Measurements from ENCODE around the gene FGFRL1. TPM values are rescaled to one million over a fixed set of nuclear protein-coding genes. Genes with fewer than 3 reads are reported as not detected.

FGFRL1 gene
- total RNA-seq, 6 experiments from 2014 or later: 27.9 to 60.1 (median 45.7) TPM

GRCh38 chr4:1030031-1030430 lies 18.6 kb downstream of the FGFRL1 start:
- WGBS (ENCODE audit: insufficient coverage, low coverage, low lambda C conversion rate, missing lambda C conversion rate): 50% methylated on average over 1 of the region's 12 CpGs

GRCh38 chr4:1030559-1030958 lies 19.1 kb downstream of the FGFRL1 start:
- DNase-seq: no peak
- peaks cover 0 to 3% (median 0%) of the 10 kb centered on the region in 4 donors for H3K36me3 ChIP-seq
- TF ChIP-seq CTCF (IDR thresholded peaks at IDR 0.05): no peak
- TF ChIP-seq POLR2A (IDR thresholded peaks at IDR 0.05): no peak
- no peak overlapping the region for H3K27ac ChIP-seq
- ATAC-seq: no peak
- no CpG with 5 or more reads among the region's 16 CpGs for WGBS (ENCODE audit: insufficient coverage, low coverage, low lambda C conversion rate, missing lambda C conversion rate)
- no peaks in the 10 kb centered on the region for H3K9me3 ChIP-seq
- intact Hi-C loops (cut with DNase I): no loop called here
- H3K4me3 ChIP-seq: no peak overlapping the region
- no peaks in the 10 kb centered on the region for H3K4me1 ChIP-seq
- no peaks in the 10 kb centered on the region for H3K27me3 ChIP-seq

More at GRCh38 chr4:1030031-1030430, 18.6 kb downstream of the FGFRL1 start:
- no peak overlapping the region for H3K4me3 ChIP-seq
- H3K36me3 ChIP-seq: peaks cover 0 to 5% (median under 1%) of the 10 kb centered on the region in 4 donors
- DNase-seq (no peak), ATAC-seq (no peak)
- no peaks in the 10 kb centered on the region for H3K4me1 ChIP-seq
- H3K9me3 ChIP-seq: no peaks in the 10 kb centered on the region
- intact Hi-C loops (cut with DNase I): no loop called here
- no peak overlapping the region for H3K27ac ChIP-seq
- TF ChIP-seq POLR2A (IDR thresholded peaks at IDR 0.05) (no peak), CTCF (IDR thresholded peaks at IDR 0.05) (no peak)
- H3K27me3 ChIP-seq: no peaks in the 10 kb centered on the region

DNA sequence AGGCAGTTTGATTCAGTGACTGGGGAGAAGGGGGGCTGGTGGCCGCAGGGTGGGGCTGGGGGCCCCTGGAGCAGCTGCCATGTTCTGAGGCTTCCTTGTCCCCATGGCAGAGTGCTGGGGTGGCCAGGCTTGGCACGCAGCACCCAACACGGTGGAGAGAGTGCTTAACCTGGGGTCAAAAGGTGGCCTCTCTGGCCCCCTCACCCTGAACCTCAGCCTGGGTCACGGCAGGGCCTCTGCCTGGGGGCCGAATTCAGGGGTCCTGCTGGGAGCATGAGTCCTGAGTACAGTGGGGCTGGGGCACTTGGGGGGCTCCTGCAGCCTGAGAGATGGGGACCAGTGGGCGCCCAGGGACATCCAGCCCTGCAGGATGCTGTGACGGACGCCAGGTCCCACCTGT lies 19.9 kb downstream of the FGFRL1 start:
- no peaks in the 10 kb centered on the region for H3K4me1 ChIP-seq
- intact Hi-C loops (cut with DNase I): no loop called here

DNA sequence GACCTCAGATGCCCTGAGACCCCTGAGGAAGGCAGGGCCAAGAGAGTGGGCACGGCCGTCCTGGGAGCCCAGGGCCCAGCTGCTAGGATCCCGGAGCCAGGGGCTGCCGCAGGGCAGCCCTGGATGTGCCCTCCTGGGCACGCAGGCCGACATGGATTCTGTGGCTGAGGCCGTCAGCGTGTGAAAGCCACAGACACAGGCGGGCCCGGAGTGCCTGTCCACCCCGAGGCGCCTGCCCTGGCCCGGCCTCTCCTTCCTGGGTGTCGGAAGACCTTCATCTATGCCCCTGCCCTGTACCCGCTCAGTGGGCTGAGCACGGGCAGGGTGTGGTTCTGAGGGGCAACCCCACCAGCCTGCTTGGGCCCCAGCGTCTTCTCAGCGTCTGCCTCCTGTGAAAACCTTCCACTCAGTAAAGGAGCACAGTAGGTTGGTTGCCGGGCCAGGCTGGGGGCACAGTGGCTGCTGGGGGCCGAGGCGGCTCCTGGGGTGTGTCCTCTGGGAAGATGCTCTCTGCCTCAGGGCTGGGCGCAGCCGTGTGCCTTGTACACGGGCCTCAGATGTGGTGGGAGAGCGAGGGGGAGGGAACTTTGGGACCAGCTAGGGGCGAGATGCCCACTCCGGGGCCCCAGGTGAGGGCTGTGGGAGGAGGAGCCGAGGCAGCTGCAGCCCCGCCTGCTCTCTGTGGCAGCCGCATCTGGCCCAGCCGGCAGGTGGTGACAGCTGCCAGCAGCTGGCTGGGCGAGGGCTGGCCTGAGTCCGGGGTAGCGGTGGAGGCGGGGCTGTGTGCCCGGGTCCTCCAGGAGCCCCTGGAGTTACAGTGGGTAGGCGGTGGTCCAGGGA lies 20.8 kb downstream of the FGFRL1 start:
- intact Hi-C loops (cut with DNase I): no loop called here
- Histone ChIP-seq H3K4me1 (no peaks in the 10 kb centered on the region), H3K36me3 (no peaks in the 10 kb centered on the region), H3K27ac (no peak overlapping the region), H3K27me3 (no peaks in the 10 kb centered on the region), H3K9me3 (no peaks in the 10 kb centered on the region), H3K4me3 (no peak overlapping the region)
- DNase-seq (no peak), ATAC-seq (peak in 1 of 4 donors; percentile 46)
- WGBS (ENCODE audit: insufficient coverage, low coverage, low lambda C conversion rate, missing lambda C conversion rate): 20% methylated on average over 4 of the region's 37 CpGs
- TF ChIP-seq POLR2A (IDR thresholded peaks at IDR 0.05): no peak
- TF ChIP-seq CTCF (IDR thresholded peaks at IDR 0.05): peak in 1 of 4 donors; percentile 6

More for the DNA sequence above, 19.9 kb downstream of the FGFRL1 start:
- no peak overlapping the region for H3K4me3 ChIP-seq
- TF ChIP-seq CTCF (IDR thresholded peaks at IDR 0.05): no peak
- no CpG with 5 or more reads among the region's 8 CpGs for WGBS (ENCODE audit: insufficient coverage, low coverage, low lambda C conversion rate, missing lambda C conversion rate)
- no peaks in the 10 kb centered on the region for H3K36me3 ChIP-seq
- no peaks in the 10 kb centered on the region for H3K9me3 ChIP-seq
- no peaks in the 10 kb centered on the region for H3K27me3 ChIP-seq
- no peak for DNase-seq
- ATAC-seq: no peak
- H3K27ac ChIP-seq: no peak overlapping the region

Measured in right lobe of liver (tissue), 6 donors.